ENCODE results near the gene TRIO.

- TF ChIP-seq RAD21 (IDR thresholded peaks at IDR 0.05; ENCODE audit: insufficient read depth, low read depth, low read length) (no peak), POLR2AphosphoS5 (IDR thresholded peaks at IDR 0.05; ENCODE audit: low read length) (no peak), POLR2A (IDR thresholded peaks at IDR 0.05; ENCODE audit: low read depth, low read length) (no peak)
Observed at GRCh38 chr5:14528115-14528514, 385.0 kb downstream of the TRIO start.
